Endothelial cell of umbilical vein (primary cell): ENCODE results near the gene NEUROG1. TPM values are rescaled to one million over a fixed set of nuclear protein-coding genes. Genes with fewer than 3 reads are reported as not detected.

Experiments
- BruUV-seq: library from RNA; stranded (reverse); fragments of 400-500 nt; replicated peaks from 2 replicates; lab custom pipeline; 2021; lab: Mats Ljungman, UMichigan
- CTCF ChIA-PET: fragments of 300-600, 350-600 bp; sonication (Branson Sonifier 250); formaldehyde crosslinking; loops from one replicate; lab custom pipeline; 2021; ENCODE audit warnings: antibody characterized with exemption, inconsistent platforms; lab: Charles Lee
- POLR2A ChIA-PET: fragments of 300-600, 350-600 bp; sonication (Branson Sonifier 250); formaldehyde crosslinking; loops from one replicate; lab custom pipeline; 2021; ENCODE audit warnings: antibody characterized with exemption, inconsistent platforms; lab: Charles Lee
- DNase-seq: peaks from one replicate; pipeline ENCODE4 v3.0.0-alpha.2; 2011; ENCODE audit warnings: low read depth, low spot score
- FAIRE-seq: peaks from 2 replicates; lab custom pipeline; 2011; peaks lifted over from hg19 to GRCh38; lab: Jason Lieb, UNC
- H2AFZ ChIP-seq: 2 replicates; pipeline ENCODE4 v1.6.0; 2012; ENCODE audit warnings: low read depth, low read length, control low read depth, inconsistent platforms
- H3K27ac ChIP-seq: 2 replicates; pipeline ENCODE4 v1.5.1; 2011; ENCODE audit warnings: low read depth, mild to moderate bottlenecking, control low read depth, low read length, moderate library complexity; ENCODE audit not compliant: insufficient read depth
- H3K27me3 ChIP-seq, 2 experiments: 2 replicates each; pipeline versions ENCODE4 v1.6.0 to v1.6.1; 2011; ENCODE audit warnings: low read length in 2 of 2, mixed read lengths in 1 of 2; ENCODE audit not compliant: control insufficient read depth in 2 of 2, insufficient read depth in 2 of 2
- H3K36me3 ChIP-seq, 2 experiments: 2 replicates in 1 of 2; 3 replicates in 1 of 2; pipeline ENCODE4 v1.5.1; 2011; ENCODE audit warnings: low read length in 2 of 2, mild to moderate bottlenecking in 1 of 2, moderate library complexity in 1 of 2; ENCODE audit not compliant: control insufficient read depth in 2 of 2, insufficient read depth in 2 of 2; ENCODE audit errors: extremely low read depth in 1 of 2
- H3K4me1 ChIP-seq: 3 replicates; pipeline ENCODE4 v1.5.1; 2011; ENCODE audit warnings: mild to moderate bottlenecking, low read length; ENCODE audit not compliant: control insufficient read depth, insufficient read depth; ENCODE audit errors: extremely low read depth
- H3K4me2 ChIP-seq: 2 replicates; pipeline ENCODE4 v1.6.1; 2011; ENCODE audit warnings: low read length, control low read depth, mixed read lengths; ENCODE audit not compliant: insufficient read depth
- H3K4me3 ChIP-seq, 3 experiments: fragments of 200-600 bp in 1 of 3; sonication (generic), shearing (Covaris generic) in 1 of 3; replicated peaks in 1 of 3; 2 replicates each; pipeline ENCODE4 v1.5.1; 2011 to 2016; ENCODE audit warnings: control low read depth in 3 of 3, low read length in 3 of 3, mild to moderate bottlenecking in 2 of 3, inconsistent platforms in 1 of 3, low read depth in 1 of 3, moderate library complexity in 1 of 3; ENCODE audit not compliant: insufficient read depth in 1 of 3
- H3K79me2 ChIP-seq: 2 replicates; pipeline ENCODE4 v1.6.0; 2012; ENCODE audit warnings: low read length, inconsistent platforms; ENCODE audit not compliant: control insufficient read depth, insufficient read depth
- H3K9ac ChIP-seq: replicated peaks from 2 replicates; pipeline ENCODE3; 2011; ENCODE audit warnings: low read length, control low read depth; ENCODE audit not compliant: insufficient read depth; ENCODE audit errors: extremely low read depth
- H3K9me1 ChIP-seq: replicated peaks from 3 replicates; pipeline ENCODE4 v1.6.0; 2011; ENCODE audit warnings: mild to moderate bottlenecking, low read length; ENCODE audit not compliant: control insufficient read depth, insufficient read depth; ENCODE audit errors: extremely low read depth
- H3K9me3 ChIP-seq: replicated peaks from 2 replicates; pipeline ENCODE4 v1.5.1; 2012; ENCODE audit warnings: low read length, inconsistent platforms; ENCODE audit not compliant: control insufficient read depth, insufficient read depth
- H4K20me1 ChIP-seq: replicated peaks from 2 replicates; pipeline ENCODE3; 2011; ENCODE audit warnings: mild to moderate bottlenecking, low read length; ENCODE audit not compliant: control insufficient read depth, insufficient read depth; ENCODE audit errors: extremely low read depth
- EZH2 ChIP-seq: IDR thresholded peaks from 2 replicates; pipeline ENCODE4 v1.6.1; 2012; ENCODE audit warnings: borderline replicate concordance, low read depth, mild to moderate bottlenecking, moderate library complexity, low read length, inconsistent platforms; ENCODE audit not compliant: severe bottlenecking
- FOS ChIP-seq: IDR thresholded peaks from 2 replicates; pipeline ENCODE4 v1.6.1; 2011; ENCODE audit warnings: mild to moderate bottlenecking, low read length, moderate library complexity, borderline replicate concordance; ENCODE audit not compliant: insufficient read depth
- GATA2 ChIP-seq: IDR thresholded peaks from 2 replicates; pipeline ENCODE4 v1.7.0; 2011; ENCODE audit warnings: low read depth, mild to moderate bottlenecking, moderate library complexity, mixed read lengths, low read length; ENCODE audit not compliant: insufficient read length, insufficient read depth
- JUN ChIP-seq: IDR thresholded peaks from 2 replicates; pipeline ENCODE4 v1.6.1; 2011; ENCODE audit warnings: borderline replicate concordance, low read depth; ENCODE audit not compliant: insufficient read length, insufficient read depth
- MAX ChIP-seq: IDR thresholded peaks from 2 replicates; pipeline ENCODE4 v1.6.1; 2011; ENCODE audit not compliant: insufficient read depth, insufficient read length
- MYC ChIP-seq: IDR thresholded peaks from one replicate; pipeline ENCODE4 v1.6.1; 2011; ENCODE audit warnings: mild to moderate bottlenecking, low read depth, low read length
- POLR2A ChIP-seq: IDR thresholded peaks from 2 replicates; pipeline ENCODE4 v1.6.1; 2012; ENCODE audit warnings: low read depth, mild to moderate bottlenecking, control low read depth, low read length
- POLR2AphosphoS5 ChIP-seq: IDR thresholded peaks from 2 replicates; pipeline ENCODE4 v1.6.1; 2012; ENCODE audit warnings: low read depth, mild to moderate bottlenecking, control low read depth, low read length, moderate library complexity; ENCODE audit not compliant: insufficient read depth
- dilution Hi-C: fragments of 300-500 bp; cut with MboI; formaldehyde crosslinking; loops from one replicate; pipeline ENCODE4 v1.15.0; 2019; ENCODE audit warnings: low sequenced_read_pairs; ENCODE audit not compliant: extremely low pct_ligation_motif_present
- intact Hi-C: fragments of 100-400 bp; cut with micrococcal nuclease; formaldehyde crosslinking; loops from one replicate; pipeline ENCODE4 v1.10.0; 2022
- polyA plus RNA-seq, 4 experiments: library from polyadenylated mRNA; depleted of rRNA in 3 of 4; stranded (reverse) in 3 of 4; unstranded in 1 of 4; fragments of >200 nt; gene quantifications; 2 replicates each; pipeline versions ENCODE4 v1.2.1 to v1.2.3, GENCODE V29; 2011 to 2012; ENCODE audit warnings: missing spikeins in 1 of 4
- total RNA-seq: library from RNA; stranded (reverse); gene quantifications from 2 replicates; pipeline ENCODE4 v1.2.3, GENCODE V29; 2021
- TF ChIP-seq, protein P1 (sequence below), 2 donors: IDR thresholded peaks; 1 replicate in 1 of 2; 2 replicates in 1 of 2; pipeline ENCODE4 v1.5.1; 2011; ENCODE audit warnings: low read length in 2 of 2, mild to moderate bottlenecking in 2 of 2, moderate library complexity in 2 of 2, control low read depth in 1 of 2, inconsistent platforms in 1 of 2, low read depth in 1 of 2; ENCODE audit not compliant: insufficient read depth in 1 of 2; ENCODE audit errors: extremely low read depth in 1 of 2

NEUROG1 gene
- total and polyA plus RNA-seq, 2 donors (not counting 3 experiments of a cell fraction or from before 2014, with no cell fraction given): not detected

GRCh38 chr5:135546912-135547311, 11.1 kb upstream of the NEUROG1 start:
- Histone ChIP-seq H3K4me2 (no peak overlapping the region), H3K9me1 (no peaks in the 10 kb centered on the region), H4K20me1 (no peaks in the 10 kb centered on the region), H3K9ac (no peak overlapping the region), H3K9me3 (no peaks in the 10 kb centered on the region), H3K4me1 (peaks cover 6% of the 10 kb centered on the region), H3K36me3 (no peaks in the 10 kb centered on the region), H3K4me3 (no peak overlapping the region), H3K27me3 (peaks cover 75 to 83% of the 10 kb centered on the region in 2 experiments), H3K79me2 (no peaks in the 10 kb centered on the region), H2AFZ (no peak overlapping the region), H3K27ac (no peak overlapping the region)
- no TSS peak for BruUV-seq
- ChIA-PET CTCF (interaction anchor here (1.0 to 14.5 kb wide), 4 partner anchors 14 to 89 kb away, joined by 5 to 661 read pairs (median 58); no protein-coding TSS in a partner anchor), POLR2A (no interaction called here)
- dilution Hi-C loops: no loop called here
- DNase-seq: no peak
- no peak for FAIRE-seq
- intact Hi-C loops: no loop called here
- no peak for TF ChIP-seq POLR2AphosphoS5
- TF ChIP-seq MAX: no peak
- TF ChIP-seq MYC: no peak
- no peak for TF ChIP-seq GATA2
- no peak for TF ChIP-seq JUN
- TF ChIP-seq POLR2A: no peak
- no peak for TF ChIP-seq EZH2
- TF ChIP-seq, protein P1, sequence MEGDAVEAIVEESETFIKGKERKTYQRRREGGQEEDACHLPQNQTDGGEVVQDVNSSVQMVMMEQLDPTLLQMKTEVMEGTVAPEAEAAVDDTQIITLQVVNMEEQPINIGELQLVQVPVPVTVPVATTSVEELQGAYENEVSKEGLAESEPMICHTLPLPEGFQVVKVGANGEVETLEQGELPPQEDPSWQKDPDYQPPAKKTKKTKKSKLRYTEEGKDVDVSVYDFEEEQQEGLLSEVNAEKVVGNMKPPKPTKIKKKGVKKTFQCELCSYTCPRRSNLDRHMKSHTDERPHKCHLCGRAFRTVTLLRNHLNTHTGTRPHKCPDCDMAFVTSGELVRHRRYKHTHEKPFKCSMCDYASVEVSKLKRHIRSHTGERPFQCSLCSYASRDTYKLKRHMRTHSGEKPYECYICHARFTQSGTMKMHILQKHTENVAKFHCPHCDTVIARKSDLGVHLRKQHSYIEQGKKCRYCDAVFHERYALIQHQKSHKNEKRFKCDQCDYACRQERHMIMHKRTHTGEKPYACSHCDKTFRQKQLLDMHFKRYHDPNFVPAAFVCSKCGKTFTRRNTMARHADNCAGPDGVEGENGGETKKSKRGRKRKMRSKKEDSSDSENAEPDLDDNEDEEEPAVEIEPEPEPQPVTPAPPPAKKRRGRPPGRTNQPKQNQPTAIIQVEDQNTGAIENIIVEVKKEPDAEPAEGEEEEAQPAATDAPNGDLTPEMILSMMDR (IDR thresholded peaks at IDR 0.05; ENCODE audit: extremely low read depth in 1 of 2, insufficient read depth in 1 of 2, low read depth in 1 of 2, low read length in 2 of 2): no peak
- no peak for TF ChIP-seq FOS
